ENCODE measurements around the gene SH3GLB1.
A peak's percentile ranks its signal among the peaks of the same experiment; 100 is the strongest.

DNA sequence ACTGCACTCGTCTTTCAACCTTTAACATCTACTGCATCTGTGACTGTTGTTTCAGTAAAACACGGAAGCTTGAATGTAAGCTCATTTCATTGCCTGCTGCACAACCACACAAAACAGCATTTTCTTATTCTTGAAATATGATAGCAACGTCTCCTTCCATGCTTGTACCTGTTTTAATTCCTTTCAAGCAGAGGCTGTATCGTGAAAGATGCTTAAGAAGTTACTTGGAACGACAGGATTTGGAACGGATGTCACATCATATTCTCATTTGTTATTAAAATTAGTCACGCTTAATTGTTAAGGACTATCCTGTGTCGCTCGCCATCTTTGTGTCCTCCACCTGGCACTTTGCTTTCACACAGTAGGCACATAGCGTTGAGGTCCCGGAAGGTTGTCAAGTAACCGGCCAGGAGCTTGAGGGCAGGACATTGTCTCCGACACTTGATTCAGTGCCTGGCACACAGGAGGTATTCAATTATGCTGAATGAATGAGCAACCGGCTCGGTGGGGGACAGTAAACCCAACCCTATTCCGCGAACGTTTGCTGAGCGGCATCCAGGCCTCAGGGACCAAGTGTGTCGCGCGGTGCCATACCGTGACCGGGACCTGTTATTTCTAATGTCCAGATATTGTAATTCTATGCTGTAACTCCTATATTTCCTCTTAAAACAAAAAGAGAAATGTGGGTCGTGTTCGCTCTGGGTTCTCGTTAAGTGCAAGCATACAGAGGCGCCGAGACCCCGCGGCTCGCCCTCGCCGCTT, 499 bp upstream of the SH3GLB1 start:
- TF ChIP-seq POLR2A (IDR thresholded peaks at IDR 0.05; ENCODE audit: low read depth, low read length) (peak; percentile 77; the same call in 1 of the 2 replicates), POLR2AphosphoS5 (IDR thresholded peaks at IDR 0.05; ENCODE audit: low read depth, low read length) (no peak; the same call in 1 of the 2 replicates), TAF1 (IDR thresholded peaks at IDR 0.05; ENCODE audit: low read depth, low read length) (peak; percentile 54; the same call in 1 of the 2 replicates), SPI1 (IDR thresholded peaks at IDR 0.05; ENCODE audit: low read depth, low read length) (no peak), POU2F2 (IDR thresholded peaks at IDR 0.05; ENCODE audit: low read depth, low read length) (no peak), PAX5 (IDR thresholded peaks at IDR 0.05; ENCODE audit: insufficient read depth, low read length, severe bottlenecking) (no peak)
